K562 (cell line): Measurements from ENCODE around the gene DAP. TPM values are rescaled to one million over a fixed set of nuclear protein-coding genes. Genes with fewer than 3 reads are reported as not detected.

ENCODE experiments used
- ATAC-seq: fragments of 200-7000 bp; cut with Tn5 transposase; 3 replicates; pipeline ENCODE4 v1.9.1; 2020; ENCODE audit warnings: moderate library complexity
- BruUV-seq: library from RNA; stranded (reverse); fragments of 400-500 nt; replicated peaks from 2 replicates; lab custom pipeline; 2021; lab: Mats Ljungman, UMichigan
- CTCF ChIA-PET: fragments of 300-600 bp; formaldehyde crosslinking; extraction: SDS; loops from one replicate; lab custom pipeline; 2021; ENCODE audit warnings: low intra/inter-chr PET ratio; lab: Yijun Ruan, JAX
- POLR2A ChIA-PET: fragments of 300-600, 350-650 bp; sonication (Branson Sonifier 250); formaldehyde crosslinking; extraction: SDS; loops from one replicate; lab custom pipeline; 2021; ENCODE audit warnings: antibody characterized with exemption, inconsistent platforms; lab: Yijun Ruan, JAX
- DNase-seq, 4 experiments: peaks; one replicate each; pipeline versions ENCODE4 v3.0.0 to v3.0.0-alpha.2; 2011 to 2018; ENCODE audit warnings: low spot score in 3 of 4, mixed read lengths in 3 of 4; ENCODE audit errors: extremely low read depth in 1 of 4
- FAIRE-seq: peaks from 2 replicates; lab custom pipeline; 2011; peaks lifted over from hg19 to GRCh38; lab: Jason Lieb, UNC
- H2AFZ ChIP-seq: 2 replicates; pipeline ENCODE4 v1.6.0; 2011; ENCODE audit warnings: low read depth, low read length, control low read depth, inconsistent platforms
- H3K27ac ChIP-seq: fragments of 200-600 bp; 3 replicates; pipeline ENCODE4 v1.8.0; 2011; ENCODE audit warnings: low read depth, mild to moderate bottlenecking, control low read depth, inconsistent platforms, low read length, moderate library complexity, mixed read lengths; ENCODE audit errors: extremely low read depth
- H3K27me3 ChIP-seq, 2 experiments: fragments of 300-600 bp in 1 of 2; 2 replicates in 1 of 2; 3 replicates in 1 of 2; pipeline versions ENCODE4 v1.6.0 to v1.8.0; 2011; ENCODE audit warnings: inconsistent platforms in 2 of 2, low read length in 2 of 2, mild to moderate bottlenecking in 1 of 2, mixed read lengths in 1 of 2, moderate library complexity in 1 of 2; ENCODE audit not compliant: control insufficient read depth in 2 of 2, insufficient read depth in 2 of 2
- H3K36me3 ChIP-seq: fragments of 300-600 bp; 3 replicates; pipeline ENCODE4 v1.8.0; 2011; ENCODE audit warnings: mild to moderate bottlenecking, low read length, inconsistent platforms; ENCODE audit not compliant: control insufficient read depth, insufficient read depth
- H3K4me1 ChIP-seq, 2 experiments: fragments of 200-600 bp in 1 of 2; replicated peaks in 1 of 2; 2 replicates in 1 of 2; 3 replicates in 1 of 2; pipeline versions ENCODE4 v1.5.1 to v1.8.0; 2011; ENCODE audit warnings: inconsistent platforms in 2 of 2, low read length in 2 of 2, mild to moderate bottlenecking in 1 of 2, mixed read lengths in 1 of 2, moderate library complexity in 1 of 2; ENCODE audit not compliant: control insufficient read depth in 2 of 2, insufficient read depth in 2 of 2
- H3K4me2 ChIP-seq: 2 replicates; pipeline ENCODE4 v1.6.1; 2011; ENCODE audit warnings: low read length, control low read depth, inconsistent platforms, mixed read lengths; ENCODE audit not compliant: insufficient read depth
- H3K4me3 ChIP-seq: fragments of 200-600 bp; sonication (generic), shearing (Covaris generic); 2 replicates; pipeline ENCODE4 v1.5.1; 2016; ENCODE audit warnings: control low read depth, inconsistent platforms
- H3K79me2 ChIP-seq: fragments of 200-600 bp; 3 replicates; pipeline ENCODE4 v1.8.0; 2011; ENCODE audit warnings: low read length, inconsistent platforms; ENCODE audit not compliant: control insufficient read depth, insufficient read depth
- H3K9ac ChIP-seq, 2 experiments: 2 replicates each; pipeline versions ENCODE4 v1.6.0 to v1.6.1; 2011; ENCODE audit warnings: low read depth in 2 of 2, low read length in 2 of 2, control low read depth in 1 of 2, inconsistent platforms in 1 of 2, mild to moderate bottlenecking in 1 of 2, mixed read lengths in 1 of 2; ENCODE audit not compliant: insufficient read depth in 1 of 2
- H3K9me1 ChIP-seq: one replicate; pipeline ENCODE4 v1.6.0; 2011; ENCODE audit warnings: inconsistent platforms, mild to moderate bottlenecking, low read length, moderate library complexity; ENCODE audit not compliant: control insufficient read depth, insufficient read depth
- H3K9me3 ChIP-seq: replicated peaks from 2 replicates; pipeline ENCODE4 v1.5.1; 2011; ENCODE audit warnings: low read depth, low read length, inconsistent platforms; ENCODE audit not compliant: control insufficient read depth, insufficient read depth
- H4K20me1 ChIP-seq: replicated peaks from 2 replicates; pipeline ENCODE4 v1.6.1; 2011; ENCODE audit warnings: low read length, inconsistent platforms, mixed read lengths; ENCODE audit not compliant: control insufficient read depth, insufficient read depth
- BRF1 ChIP-seq: IDR thresholded peaks from 3 replicates; pipeline ENCODE4 v1.6.1; 2011; ENCODE audit warnings: borderline replicate concordance, mild to moderate bottlenecking; ENCODE audit not compliant: insufficient read length; ENCODE audit errors: extremely low read depth
- CLOCK ChIP-seq: fragments of 250-450 bp; sonication (Bioruptor Pico); IDR thresholded peaks from 2 replicates; pipeline ENCODE4 v1.4.0; 2020; ENCODE audit warnings: mild to moderate bottlenecking, moderate library complexity, borderline replicate concordance
- EHMT2 ChIP-seq: fragments of 450-650 bp; IDR thresholded peaks from 2 replicates; pipeline ENCODE4 v1.6.1; 2018; ENCODE audit warnings: antibody characterized with exemption
- POLR2AphosphoS2 ChIP-seq: IDR thresholded peaks from 2 replicates; pipeline ENCODE4 v1.6.1; 2012; ENCODE audit warnings: low read length, improper control_type of control experiment
- REST ChIP-seq, 2 experiments: fragments of 450-650 bp; formaldehyde crosslinking in 1 of 2; IDR thresholded peaks; 2 replicates each; pipeline versions ENCODE4 v1.4.0 to v1.6.1; 2014 to 2020; ENCODE audit warnings: mild to moderate bottlenecking in 2 of 2, borderline replicate concordance in 1 of 2, low read depth in 1 of 2
- TCF7L2 ChIP-seq: fragments of 150-350 bp; IDR thresholded peaks from 2 replicates; pipeline ENCODE4 v1.6.1; 2016; ENCODE audit warnings: low read depth, mild to moderate bottlenecking, low read length, moderate library complexity
- ZBTB33 ChIP-seq: sonication (generic); formaldehyde crosslinking; IDR thresholded peaks from 2 replicates; pipeline ENCODE4 v1.8.1; 2023; ENCODE audit warnings: mild to moderate bottlenecking, missing genetic modification reagents
- ZNF57 ChIP-seq: fragments of 450-650 bp; formaldehyde crosslinking; IDR thresholded peaks from 2 replicates; pipeline ENCODE4 v1.4.0; 2020; ENCODE audit warnings: mild to moderate bottlenecking, moderate library complexity
- WGBS: fragments of 100-300 bp; shearing (Covaris generic); methylation state at CpG from one replicate; pipeline ENCODE4 v1.1.6; 2016; ENCODE audit warnings: low coverage, mixed read lengths; ENCODE audit not compliant: insufficient coverage; ENCODE audit errors: missing lambda C conversion rate; 5-methylcytosine and 5-hydroxymethylcytosine counted together
- in situ Hi-C: fragments of 300-500 bp; cut with MboI; formaldehyde crosslinking; loops from 4 replicates; pipeline ENCODE4 v1.15.0; 2018; ENCODE audit warnings: inconsistent platforms, mixed read lengths
- intact Hi-C: fragments of 100-400 bp; cut with micrococcal nuclease; formaldehyde crosslinking; loops from 2 replicates; pipeline ENCODE4 v1.14.2; 2022
- polyA plus RNA-seq, 8 experiments: library from polyadenylated mRNA; depleted of rRNA in 4 of 8; stranded (reverse) in 5 of 8; unstranded in 3 of 8; fragments of >200 nt; fragmentation: Nextera tagmentation in 2 of 8; fragmentation: Illumina TruSeq in 1 of 8; extraction: Ambion mirVana in 2 of 8; extraction: Trizol in 1 of 8; gene quantifications; 2 replicates each; pipeline versions ENCODE4 v1.2.1 to v1.2.3, GENCODE V29; 2011 to 2014; ENCODE audit warnings: inconsistent platforms in 1 of 8, missing spikeins in 1 of 8
- total RNA-seq, 7 experiments: library from RNA; depleted of rRNA in 6 of 7; stranded (reverse); fragments of >200 nt in 6 of 7; fragmentation: Illumina TruSeq in 2 of 7; extraction: Trizol in 2 of 7; gene quantifications; 2 replicates each; pipeline versions ENCODE4 v1.2.1 to v1.2.3, GENCODE V29; 2011 to 2021; ENCODE audit warnings: low replicate concordance in 1 of 7

DAP gene
- total and polyA plus RNA-seq, 9 of the 15 experiments (the other 6 are each of a cell fraction or from before 2014, with no cell fraction given) = 14.1 to 151 (median 34.5) TPM

GRCh38 chr5:10649666-10650380, 111.2 kb downstream of the DAP start:
- WGBS = 70% methylated on average over 27 of the region's 68 CpGs
- in situ Hi-C loops = no loop called here
- Histone ChIP-seq H3K36me3 (no peaks in the 10 kb centered on the region), H3K27ac (no peak overlapping the region), H3K79me2 (no peaks in the 10 kb centered on the region), H2AFZ (no peak overlapping the region), H3K4me3 (no peak overlapping the region), H3K9me1 (peaks cover 7% of the 10 kb centered on the region), H3K9me3 (no peaks in the 10 kb centered on the region), H3K27me3 (peaks cover 45 to 71% of the 10 kb centered on the region in 2 experiments), H3K4me2 (no peak overlapping the region), H4K20me1 (peaks cover 5% of the 10 kb centered on the region; the same call in 1 of the 2 replicates), H3K9ac (no peak overlapping the region), H3K4me1 (peaks cover 0 to 2% of the 10 kb centered on the region in 2 experiments; a peak in 1 of 5 replicates)
- intact Hi-C loops = no loop called here
- no TSS peak for BruUV-seq
- DNase-seq (no peak), ATAC-seq (no peak), FAIRE-seq (no peak)
- ChIA-PET CTCF (no interaction called here), POLR2A (no interaction called here)
- TF ChIP-seq REST (IDR thresholded peaks at IDR 0.05; ENCODE audit: borderline replicate concordance) (peak; percentile 78), REST (CRISPR knock-in tag; IDR thresholded peaks at IDR 0.05; ENCODE audit: low read depth) (no peak), BRF1 (no peak), ZBTB33 (CRISPR knock-in tag) (peak; percentile 94), CLOCK (no peak), ZNF57 (CRISPR knock-in tag) (no peak), EHMT2 (peak; percentile 40; the same call in 1 of the 2 replicates), POLR2AphosphoS2 (no peak), TCF7L2 (no peak)
